Activated naive CD4-positive, alpha-beta T cell treated with anti-CD3 and anti-CD28 coated beads, Interleukin-2, amount 50 U/mL, for 72 hours (primary cell): Measurements from ENCODE around the gene ASTL. TPM values are rescaled to one million over a fixed set of nuclear protein-coding genes. Genes with fewer than 3 reads are reported as not detected.
"Not testable (repeated sequence)": the region's sequence is repeated elsewhere in the genome, so short reads cannot be mapped to it uniquely, and the experiment has no call there.

Experiments
- ATAC-seq, 2 donors: fragments of 150-1000 bp; cut with Tn5 transposase; 2 replicates each; pipeline ENCODE4 v1.10.0; 2021; ENCODE audit warnings: mild to moderate bottlenecking in 2 of 2, moderate library complexity in 2 of 2
- DNase-seq, 2 donors: peaks; one replicate each; pipeline ENCODE4 v3.0.0; 2021 to 2022; ENCODE audit warnings: low spot score in 2 of 2
- H3K27ac Mint-ChIP-seq, 2 donors: one replicate each; pipeline ENCODE4 v1.8.0; 2022; ENCODE audit warnings: mild to moderate bottlenecking in 2 of 2, mixed read lengths in 2 of 2
- H3K36me3 Mint-ChIP-seq, 2 donors: one replicate each; pipeline ENCODE4 v1.8.0; 2022; ENCODE audit warnings: mixed read lengths in 2 of 2
- H3K9me3 Mint-ChIP-seq, 2 donors: one replicate each; pipeline ENCODE4 v1.8.0; 2022; ENCODE audit warnings: mixed read lengths in 2 of 2
- total RNA-seq, 2 donors: library from RNA; stranded (reverse); gene quantifications; one replicate each; pipeline ENCODE4 v1.2.3, GENCODE V29; 2022

The ASTL gene
- total RNA-seq, 2 donors from 2014 or later = 0.82 to 3.4 TPM

- Mint-ChIP-seq H3K9me3 (no peaks in the 10 kb centered on the region), H3K27ac (peak overlapping the region; percentile 98 to 99), H3K36me3 (peaks cover 29 to 34% of the 10 kb centered on the region in 2 donors)
- ATAC-seq (no peak), DNase-seq (peak in 1 of 2 donors; percentile 64)
Observed at GRCh38 chr2:96143231-96143847, 5.0 kb upstream of the ASTL start.

GRCh38 chr2:96142217-96143113 lies 4.2 kb upstream of the ASTL start:
- peak in 1 of 2 donors; percentile 2 for ATAC-seq
- Mint-ChIP-seq H3K36me3 (peaks cover 29 to 30% of the 10 kb centered on the region in 2 donors), H3K27ac (peak overlapping the region; percentile 98 to 99), H3K9me3 (no peaks in the 10 kb centered on the region)
- DNase-seq = peak; percentile 74 to 79

DNA sequence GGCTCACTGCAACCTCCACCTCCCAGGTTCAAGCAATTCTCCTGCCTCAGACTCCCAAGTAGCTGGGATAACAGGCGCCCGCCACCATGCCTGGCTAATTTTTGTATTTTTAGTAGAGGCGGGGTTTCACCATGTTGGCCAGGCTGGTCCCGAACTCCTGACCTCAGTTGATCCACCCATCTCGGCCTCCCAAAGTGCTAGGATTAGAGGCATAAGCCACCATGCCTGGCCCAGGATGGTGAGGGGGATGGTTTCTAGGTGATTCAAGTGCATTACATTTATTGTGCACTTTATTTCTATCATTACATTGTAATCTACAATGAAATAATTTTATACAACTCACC lies 3.3 kb upstream of the ASTL start:
- Mint-ChIP-seq H3K36me3 (peaks cover 29 to 30% of the 10 kb centered on the region in 2 donors), H3K27ac (peak overlapping the region; percentile 36 to 99)
- DNase-seq = peak in 1 of 2 donors; percentile 47
- ATAC-seq, H3K9me3 Mint-ChIP-seq: not testable (repeated sequence)

DNA sequence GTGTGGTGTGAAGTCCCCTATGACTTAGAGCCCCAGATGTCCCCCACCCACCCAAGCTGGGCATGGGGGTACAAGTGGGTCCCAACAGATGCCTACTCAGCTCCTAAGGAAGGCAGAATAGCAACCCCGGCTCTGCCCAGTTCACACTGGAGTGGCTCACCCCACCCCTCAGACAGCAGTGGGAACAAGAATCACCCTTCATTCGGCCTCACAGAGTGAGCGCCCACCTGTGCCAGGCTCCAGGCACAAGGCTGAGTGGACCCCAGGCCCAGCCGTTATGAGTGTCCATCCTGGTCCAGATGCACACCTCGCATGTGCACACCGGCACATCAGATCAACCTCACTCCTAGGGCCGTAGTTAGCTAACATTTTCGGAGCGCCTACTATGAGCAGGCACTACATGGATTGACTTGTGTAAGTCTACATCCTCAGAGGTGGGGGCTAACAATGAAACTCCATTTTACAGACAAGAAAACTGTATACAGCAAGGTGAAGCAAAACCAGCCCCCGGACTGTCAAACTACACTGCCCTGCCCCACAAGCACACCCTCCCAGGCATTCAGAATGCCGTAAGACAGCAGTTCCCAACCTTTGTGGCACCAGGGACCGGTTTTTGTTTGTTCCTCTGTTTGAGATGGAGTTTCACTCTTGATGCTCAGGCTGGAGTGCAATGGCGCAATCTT lies 2.8 kb upstream of the ASTL start:
- peak overlapping the region; percentile 36 to 99 for H3K27ac Mint-ChIP-seq
- H3K36me3 Mint-ChIP-seq = peaks cover 29 to 30% of the 10 kb centered on the region in 2 donors
- DNase-seq (no peak), ATAC-seq (no peak)
- H3K9me3 Mint-ChIP-seq = no peaks in the 10 kb centered on the region

GRCh38 chr2:96139181-96139758 lies 968 bp upstream of the ASTL start:
- Mint-ChIP-seq H3K27ac (peak overlapping the region; percentile 53 to 72), H3K36me3 (peaks cover 23 to 25% of the 10 kb centered on the region in 2 donors)
- peak in 1 of 2 donors; percentile 3 for ATAC-seq

DNA sequence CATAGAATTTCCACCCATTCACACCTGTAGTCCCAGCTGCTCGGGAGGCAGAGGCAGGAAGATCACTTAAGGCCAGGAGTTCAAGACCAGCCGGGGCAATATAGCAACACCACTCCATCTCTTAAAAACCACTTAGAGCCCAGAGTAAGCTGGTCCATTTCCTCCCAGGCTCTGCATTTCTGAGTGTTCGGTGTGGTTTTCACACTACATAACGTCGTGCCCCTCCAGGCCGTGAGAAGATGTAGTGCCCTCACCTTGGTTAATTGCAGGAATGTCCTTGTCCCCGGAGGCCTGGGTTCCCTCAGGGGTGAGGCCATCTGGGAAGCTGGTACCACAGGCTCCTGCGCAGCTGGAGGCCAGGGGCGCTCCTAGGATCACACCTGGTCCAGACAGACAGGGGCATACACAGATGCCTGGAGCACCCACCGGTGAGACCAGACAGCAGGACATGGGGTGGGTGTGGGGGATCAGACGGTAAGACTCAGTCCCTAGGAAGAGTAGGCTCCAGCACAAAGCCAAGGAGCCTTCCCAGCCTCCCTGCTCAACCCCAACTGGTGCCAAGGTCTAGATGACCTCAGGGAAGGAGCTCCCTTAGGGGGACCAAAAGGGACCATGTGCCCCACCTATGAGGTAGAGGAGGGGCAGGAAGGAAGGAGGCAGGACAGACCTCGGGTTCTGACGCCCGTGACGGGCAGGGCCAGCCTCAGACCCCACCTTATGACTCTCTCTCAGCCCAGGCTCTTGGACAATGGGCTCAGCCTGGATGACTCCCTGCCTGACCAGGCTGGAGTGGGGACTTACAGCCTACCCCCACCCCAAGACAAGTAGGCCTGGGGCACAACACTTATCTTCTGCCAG lies 752 bp downstream of the ASTL start:
- DNase-seq (no peak), ATAC-seq (no peak)
- Mint-ChIP-seq H3K36me3 (peaks cover 6 to 8% of the 10 kb centered on the region in 2 donors), H3K27ac (peak overlapping the region in 1 of 2 donors; percentile 53), H3K9me3 (no peaks in the 10 kb centered on the region)

More at GRCh38 chr2:96139181-96139758, 968 bp upstream of the ASTL start:
- no peaks in the 10 kb centered on the region for H3K9me3 Mint-ChIP-seq
- no peak for DNase-seq

DNA sequence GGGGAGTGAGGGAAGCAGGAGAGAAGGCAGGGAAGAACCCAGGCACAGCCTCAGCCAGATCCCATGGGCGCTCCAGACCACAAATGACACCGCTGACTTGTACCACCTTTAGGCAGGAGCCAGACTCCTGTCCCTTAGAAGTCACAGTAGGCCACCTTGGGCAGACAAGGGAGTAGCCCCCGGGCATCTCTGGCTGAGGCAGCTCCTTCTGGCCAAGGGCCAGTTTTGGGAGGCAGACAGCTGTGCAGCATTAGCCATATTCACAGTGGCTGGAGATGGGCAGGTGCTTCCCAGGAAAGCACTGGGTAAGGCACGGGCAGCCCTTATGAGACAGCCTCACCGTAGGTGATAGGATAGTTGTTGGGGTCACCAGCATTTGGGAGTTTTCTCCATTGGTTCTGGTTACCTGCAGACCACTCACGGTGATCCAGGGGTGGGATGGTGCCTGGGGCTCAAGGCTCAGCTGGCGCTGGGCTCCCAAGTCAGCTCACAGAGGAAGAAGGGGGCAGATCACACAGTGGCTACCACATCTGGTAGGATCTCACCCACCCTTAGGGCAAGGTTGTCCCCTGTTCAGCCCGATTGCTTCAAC lies 2.1 kb downstream of the ASTL start:
- DNase-seq (no peak), ATAC-seq (no peak)
- Mint-ChIP-seq H3K27ac (peak overlapping the region in 1 of 2 donors; percentile 7), H3K36me3 (no peaks in the 10 kb centered on the region), H3K9me3 (no peaks in the 10 kb centered on the region)

- DNase-seq (no peak), ATAC-seq (no peak)
- Mint-ChIP-seq H3K36me3 (no peaks in the 10 kb centered on the region), H3K27ac (peak overlapping the region; percentile 7), H3K9me3 (no peaks in the 10 kb centered on the region)
Observed at GRCh38 chr2:96135621-96136020, 2.7 kb downstream of the ASTL start.

DNA sequence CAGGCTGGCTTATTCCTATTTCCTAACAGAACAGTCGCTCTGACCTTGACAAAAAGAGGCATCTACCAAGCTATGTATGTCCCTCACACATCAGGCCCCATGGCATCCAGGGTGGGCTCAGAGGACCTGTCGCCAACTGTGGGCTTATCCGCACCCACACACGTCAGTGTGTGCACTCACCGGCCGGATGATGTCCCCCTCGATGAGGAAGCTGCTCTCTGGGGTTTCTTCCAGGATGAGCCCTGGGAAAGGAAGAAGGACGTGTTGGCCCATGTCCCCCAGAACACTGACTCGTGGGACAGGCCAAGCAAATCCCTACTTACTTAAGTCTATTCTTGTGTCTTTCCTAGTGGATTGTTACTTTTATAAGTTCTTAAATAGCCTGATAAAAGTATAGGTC lies 3.1 kb downstream of the ASTL start:
- no peaks in the 10 kb centered on the region for H3K9me3 Mint-ChIP-seq
- DNase-seq (no peak), ATAC-seq (no peak)
- peak overlapping the region in 1 of 2 donors; percentile 7 for H3K27ac Mint-ChIP-seq
- H3K36me3 Mint-ChIP-seq = no peaks in the 10 kb centered on the region

GRCh38 chr2:96134421-96134820 lies 3.9 kb downstream of the ASTL start:
- Mint-ChIP-seq H3K9me3 (no peaks in the 10 kb centered on the region), H3K27ac (no peak overlapping the region), H3K36me3 (peaks cover 0 to 4% of the 10 kb centered on the region in 2 donors)
- ATAC-seq (no peak), DNase-seq (no peak)

DNA sequence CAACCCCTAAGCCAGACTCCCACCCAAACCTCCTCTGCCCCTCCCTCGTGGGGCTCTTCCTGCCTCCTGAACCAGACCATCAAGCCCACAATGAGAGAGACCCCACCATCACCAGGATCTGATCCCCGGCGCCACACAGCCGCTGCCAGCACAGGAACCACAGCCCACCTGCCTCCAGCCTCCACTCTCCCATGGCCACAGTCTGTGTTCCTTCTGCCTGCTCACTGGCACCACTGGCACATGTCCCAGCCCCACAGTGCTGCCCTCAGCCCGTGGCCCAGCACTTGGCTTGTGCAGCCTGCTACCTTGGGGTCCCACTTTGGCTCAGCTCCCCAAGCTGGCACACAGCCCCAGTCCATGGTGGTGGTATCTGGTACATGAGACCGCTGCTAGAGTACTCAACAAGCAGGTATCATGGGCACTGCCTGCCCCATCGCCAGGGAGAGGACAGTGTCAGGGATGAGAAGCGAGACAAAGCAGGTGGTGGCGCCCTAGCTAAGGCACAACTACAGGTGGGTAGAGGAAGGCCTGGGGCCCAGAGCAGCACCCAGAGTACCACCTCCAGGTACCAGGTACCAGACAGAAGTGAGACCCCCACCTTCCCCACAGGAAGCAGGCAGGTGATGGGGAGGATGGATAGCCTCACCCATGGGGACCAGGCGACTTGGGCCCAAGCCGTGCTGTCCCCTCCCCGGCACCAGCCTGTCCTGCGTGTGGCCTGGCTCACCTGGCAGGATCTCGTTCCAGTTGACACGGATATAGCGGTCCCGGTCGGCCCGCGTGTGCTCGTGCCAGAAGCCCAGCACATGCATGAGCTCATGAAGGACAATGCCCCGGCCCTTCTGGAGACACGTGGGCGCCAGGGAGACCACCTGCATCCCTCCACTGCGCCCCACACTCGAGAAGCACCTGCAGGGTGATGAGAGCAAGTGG lies 6.2 kb downstream of the ASTL start:
- DNase-seq (no peak), ATAC-seq (peak in 1 of 2 donors; percentile 2)
- H3K9me3 Mint-ChIP-seq = no peaks in the 10 kb centered on the region
- H3K27ac Mint-ChIP-seq = peak overlapping the region; percentile 64 to 66
- H3K36me3 Mint-ChIP-seq = peaks cover 0 to 5% of the 10 kb centered on the region in 2 donors

DNA sequence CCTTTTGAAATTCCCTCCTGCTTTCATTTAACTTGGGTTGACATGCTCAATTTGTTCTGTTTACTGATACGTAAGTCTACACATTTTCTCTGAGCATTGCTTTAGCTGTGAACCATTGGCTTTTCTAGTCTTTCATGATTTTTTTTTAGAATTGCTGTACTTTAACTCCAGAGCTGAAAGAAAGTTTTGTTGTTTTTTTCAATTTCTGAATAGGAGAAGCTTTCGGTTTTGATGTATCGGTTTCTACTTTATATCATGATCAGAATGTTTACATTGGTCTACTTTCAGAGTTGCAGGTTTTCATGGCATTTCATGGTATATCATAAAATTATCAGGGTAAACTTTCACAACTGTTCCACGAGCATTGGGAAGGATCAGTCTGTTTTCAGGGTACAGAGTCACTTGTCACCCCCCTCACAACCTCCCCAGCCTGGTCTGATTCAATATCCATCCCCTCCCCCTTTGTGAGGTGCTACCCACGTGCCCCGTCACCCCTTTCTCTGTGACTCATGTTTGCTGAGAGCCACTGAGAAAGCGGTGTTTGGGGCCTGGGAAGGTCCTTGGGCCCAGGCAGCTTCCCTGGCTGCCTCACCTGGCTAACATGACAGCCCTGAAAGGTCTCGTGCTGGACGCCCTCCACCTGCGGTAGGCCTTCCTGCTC lies 7.0 kb downstream of the ASTL start:
- H3K27ac Mint-ChIP-seq = peak overlapping the region; percentile 64 to 66
- ATAC-seq (peak; percentile 47 to 50), DNase-seq (peak in 1 of 2 donors; percentile 36)
- H3K36me3 Mint-ChIP-seq = peaks cover 0 to 5% of the 10 kb centered on the region in 2 donors
- H3K9me3 Mint-ChIP-seq = no peaks in the 10 kb centered on the region

GRCh38 chr2:96130483-96130882 lies 7.8 kb downstream of the ASTL start:
- Mint-ChIP-seq H3K9me3 (no peaks in the 10 kb centered on the region), H3K27ac (no peak overlapping the region), H3K36me3 (peaks cover 0 to 5% of the 10 kb centered on the region in 2 donors)
- ATAC-seq = no peak
- no peak for DNase-seq

- DNase-seq (no peak), ATAC-seq (no peak)
- H3K27ac Mint-ChIP-seq = peak overlapping the region in 1 of 2 donors; percentile 22
- peaks cover 0 to 5% of the 10 kb centered on the region in 2 donors for H3K36me3 Mint-ChIP-seq
- no peaks in the 10 kb centered on the region for H3K9me3 Mint-ChIP-seq
Observed at GRCh38 chr2:96129528-96130120, 8.7 kb downstream of the ASTL start.
